ENCODE measurements around the gene RABEPK. TPM values are rescaled to one million over a fixed set of nuclear protein-coding genes. Genes with fewer than 3 reads are reported as not detected.

RABEPK gene
- total RNA-seq (12.6 TPM), polyA plus RNA-seq (ENCODE audit: insufficient read depth, low read depth, low replicate concordance) (24.8 TPM)
- long read RNA-seq, donor 1, partial matches to known transcripts, result 0 of 1 reads
- long read RNA-seq, donor 1, other reads (novel, unspliced or antisense), result 0 of 1 reads
- long read RNA-seq, donor 2, transcript RABEPK-202 (8 exons, 1,504 nt), result major isoform, 5 of 344 reads
- long read RNA-seq, donor 2, partial matches to known transcripts, result 134 of 344 reads
- long read RNA-seq, donor 2, other reads (novel, unspliced or antisense), result 204 of 344 reads
- long read RNA-seq, donor 3, partial matches to known transcripts, result 289 of 556 reads
- long read RNA-seq, donor 3, other reads (novel, unspliced or antisense), result 263 of 556 reads
- long read RNA-seq, donor 4, partial matches to known transcripts, result 0 of 6 reads
- long read RNA-seq, donor 4, other reads (novel, unspliced or antisense), result 0 of 6 reads
- long read RNA-seq, donor 5, partial matches to known transcripts, result 0 of 1 reads
- long read RNA-seq, donor 5, other reads (novel, unspliced or antisense), result 0 of 1 reads
- long read RNA-seq, donor 6, transcript RABEPK-202 (8 exons, 1,504 nt), result major isoform, 6 of 13 reads
- long read RNA-seq, donor 6, transcript RABEPK-204 (9 exons, 1,466 nt), result major isoform, 6 of 13 reads
- long read RNA-seq, donor 6, partial matches to known transcripts, result 0 of 13 reads
- long read RNA-seq, donor 6, other reads (novel, unspliced or antisense), result 0 of 13 reads
- long read RNA-seq, donor 7, partial matches to known transcripts, result 4 of 14 reads
- long read RNA-seq, donor 7, other reads (novel, unspliced or antisense), result 3 of 14 reads
- long read RNA-seq, donor 8, transcript RABEPK-202 (8 exons, 1,504 nt), result major isoform, 5 of 7 reads
- long read RNA-seq, donor 8, partial matches to known transcripts, result 0 of 7 reads
- long read RNA-seq, donor 8, other reads (novel, unspliced or antisense), result 0 of 7 reads
- long read RNA-seq, donor 9, partial matches to known transcripts, result 0 of 4 reads
- long read RNA-seq, donor 9, other reads (novel, unspliced or antisense), result 0 of 4 reads
- long read RNA-seq, donor 10, transcript RABEPK-202 (8 exons, 1,504 nt), result major isoform, 5 of 497 reads
- long read RNA-seq, donor 10, partial matches to known transcripts, result 489 of 497 reads
- long read RNA-seq, donor 10, other reads (novel, unspliced or antisense), result 0 of 497 reads

DNA sequence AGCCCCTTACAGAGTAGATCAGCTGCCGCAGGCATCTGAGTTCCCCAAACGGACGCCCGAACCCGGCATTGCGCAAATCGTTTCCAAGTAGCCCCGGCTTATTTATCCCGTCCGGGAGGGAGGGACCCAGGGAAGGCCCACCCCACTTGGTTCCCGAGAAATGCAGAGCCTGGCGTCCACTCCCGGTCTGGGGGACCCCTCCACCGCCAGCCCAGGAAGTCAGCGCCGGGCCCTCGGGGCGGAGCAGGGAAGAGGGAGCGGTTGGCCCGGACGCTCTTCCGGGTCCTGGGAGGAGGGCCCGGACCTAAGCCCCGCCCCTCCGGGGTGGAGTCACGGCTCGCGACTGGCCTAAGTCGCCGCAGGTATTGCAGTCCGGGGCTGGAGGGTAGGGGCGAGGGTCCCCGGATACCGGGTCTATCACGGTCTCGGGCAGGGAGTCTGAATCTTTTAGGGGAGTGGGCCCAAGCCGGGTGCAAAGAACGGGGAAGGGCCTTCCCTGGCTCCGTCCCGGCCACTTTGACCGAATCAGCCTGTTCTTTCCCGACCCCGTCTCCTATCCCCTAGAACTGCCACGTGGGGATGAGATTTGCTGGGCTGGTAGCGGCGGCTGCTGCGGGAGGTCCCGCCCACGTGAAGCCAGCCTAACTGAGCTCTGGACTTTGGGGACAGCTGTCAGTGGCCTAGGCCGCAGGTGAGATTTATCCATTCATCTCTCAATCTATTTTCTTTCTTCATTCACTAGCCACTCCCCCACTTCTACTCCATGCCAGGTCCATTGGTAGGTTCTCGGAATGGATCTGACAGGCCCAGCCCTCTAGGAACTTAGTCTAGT lies at the start of gene RABEPK:
Gene RABEPK (plus strand): TSS at position 327 of the 832 bp plus-strand sequence. CDS start 2,472 bp downstream, outside the sequence.
- TF ChIP-seq, protein P1, sequence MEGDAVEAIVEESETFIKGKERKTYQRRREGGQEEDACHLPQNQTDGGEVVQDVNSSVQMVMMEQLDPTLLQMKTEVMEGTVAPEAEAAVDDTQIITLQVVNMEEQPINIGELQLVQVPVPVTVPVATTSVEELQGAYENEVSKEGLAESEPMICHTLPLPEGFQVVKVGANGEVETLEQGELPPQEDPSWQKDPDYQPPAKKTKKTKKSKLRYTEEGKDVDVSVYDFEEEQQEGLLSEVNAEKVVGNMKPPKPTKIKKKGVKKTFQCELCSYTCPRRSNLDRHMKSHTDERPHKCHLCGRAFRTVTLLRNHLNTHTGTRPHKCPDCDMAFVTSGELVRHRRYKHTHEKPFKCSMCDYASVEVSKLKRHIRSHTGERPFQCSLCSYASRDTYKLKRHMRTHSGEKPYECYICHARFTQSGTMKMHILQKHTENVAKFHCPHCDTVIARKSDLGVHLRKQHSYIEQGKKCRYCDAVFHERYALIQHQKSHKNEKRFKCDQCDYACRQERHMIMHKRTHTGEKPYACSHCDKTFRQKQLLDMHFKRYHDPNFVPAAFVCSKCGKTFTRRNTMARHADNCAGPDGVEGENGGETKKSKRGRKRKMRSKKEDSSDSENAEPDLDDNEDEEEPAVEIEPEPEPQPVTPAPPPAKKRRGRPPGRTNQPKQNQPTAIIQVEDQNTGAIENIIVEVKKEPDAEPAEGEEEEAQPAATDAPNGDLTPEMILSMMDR (IDR thresholded peaks at IDR 0.05; ENCODE audit: borderline replicate concordance, extremely low read depth, insufficient read depth), result no peak
- H3K36me3 ChIP-seq (ENCODE audit: control insufficient read depth in 2 of 3, insufficient read depth in 3 of 3, low read length in 3 of 3), result peaks cover 0 to 7% (median 4%) of the 10 kb centered on the region in 3 donors
- H3K9ac ChIP-seq (ENCODE audit: low read length in 3 of 3), result peak within 1 kb of the TSS; percentile 49 to 82 (median 65)
- H3K4me3 ChIP-seq (ENCODE audit: low read length in 3 of 3), result peak within 1 kb of the TSS; percentile 73 to 84 (median 80)
- H3K27ac ChIP-seq (ENCODE audit: low read depth in 2 of 2, low read length in 2 of 2), result peak within 1 kb of the TSS; percentile 77 to 93
- DNase-seq (peak; percentile 94 to 98 (median 97)), FAIRE-seq (no peak)
- H3K4me1 ChIP-seq (ENCODE audit: control insufficient read depth in 2 of 3, insufficient read depth in 2 of 3, low read depth in 1 of 3, low read length in 3 of 3), result peaks cover 0 to 6% (median 3%) of the 10 kb centered on the region in 3 donors
- H3K27me3 ChIP-seq (ENCODE audit: control insufficient read depth, insufficient read depth, low read length), result no peaks in the 10 kb centered on the region
- intact Hi-C loops (cut with DNase I), result no loop called here
- H3K9me3 ChIP-seq (ENCODE audit: control insufficient read depth in 2 of 3, insufficient read depth in 1 of 3, low read length in 3 of 3), result no peaks in the 10 kb centered on the region

DNA sequence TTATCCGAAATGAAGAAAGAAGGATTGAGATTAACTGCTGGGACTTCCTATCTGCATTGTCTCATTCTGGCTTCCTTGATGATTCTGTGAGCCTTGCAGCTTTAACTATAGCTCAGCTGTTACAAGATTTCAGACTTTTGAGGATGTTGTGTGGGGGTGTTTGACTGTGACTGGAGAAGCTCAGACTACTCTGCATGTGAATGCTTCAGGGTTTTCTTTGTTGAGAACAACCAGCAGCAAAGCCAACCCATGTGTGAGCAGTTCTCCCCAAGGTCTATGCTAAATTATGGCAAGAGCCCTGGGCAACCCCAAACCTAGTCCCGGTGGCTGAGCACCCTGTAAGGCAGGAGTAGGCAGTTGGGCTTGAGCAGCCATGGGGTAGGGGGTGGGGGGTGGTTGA lies 48.6 kb upstream of the RABEPK start:
- H3K4me1 ChIP-seq (ENCODE audit: control insufficient read depth in 2 of 3, insufficient read depth in 2 of 3, low read depth in 1 of 3, low read length in 3 of 3), result no peaks in the 10 kb centered on the region
- no peaks in the 10 kb centered on the region for H3K9me3 ChIP-seq (ENCODE audit: control insufficient read depth in 2 of 3, insufficient read depth in 1 of 3, low read length in 3 of 3)
- no peaks in the 10 kb centered on the region for H3K27me3 ChIP-seq (ENCODE audit: control insufficient read depth, insufficient read depth, low read length)
- FAIRE-seq (no peak), DNase-seq (no peak)
- H3K4me3 ChIP-seq (ENCODE audit: low read length in 3 of 3), result no peak overlapping the region
- H3K9ac ChIP-seq (ENCODE audit: low read length in 3 of 3), result no peak overlapping the region
- no peak overlapping the region for H3K27ac ChIP-seq (ENCODE audit: low read depth in 2 of 2, low read length in 2 of 2)
- intact Hi-C loops (cut with DNase I), result no loop called here
- peaks cover 12 to 39% (median 23%) of the 10 kb centered on the region in 3 donors for H3K36me3 ChIP-seq (ENCODE audit: control insufficient read depth in 2 of 3, insufficient read depth in 3 of 3, low read length in 3 of 3)
- TF ChIP-seq, protein P1 (IDR thresholded peaks at IDR 0.05; ENCODE audit: borderline replicate concordance, extremely low read depth, insufficient read depth), result no peak

GRCh38 chr9:125153712-125154367 lies 46.5 kb upstream of the RABEPK start:
- Histone ChIP-seq H3K27me3 (ENCODE audit: control insufficient read depth, insufficient read depth, low read length) (no peaks in the 10 kb centered on the region), H3K27ac (ENCODE audit: low read depth in 2 of 2, low read length in 2 of 2) (no peak overlapping the region), H3K9me3 (ENCODE audit: control insufficient read depth in 2 of 3, insufficient read depth in 1 of 3, low read length in 3 of 3) (no peaks in the 10 kb centered on the region), H3K4me1 (ENCODE audit: control insufficient read depth in 2 of 3, insufficient read depth in 2 of 3, low read depth in 1 of 3, low read length in 3 of 3) (no peaks in the 10 kb centered on the region), H3K4me3 (ENCODE audit: low read length in 3 of 3) (no peak overlapping the region), H3K9ac (ENCODE audit: low read length in 3 of 3) (no peak overlapping the region), H3K36me3 (ENCODE audit: control insufficient read depth in 2 of 3, insufficient read depth in 3 of 3, low read length in 3 of 3) (peaks cover 12 to 42% (median 26%) of the 10 kb centered on the region in 3 donors)
- TF ChIP-seq, protein P1 (IDR thresholded peaks at IDR 0.05; ENCODE audit: borderline replicate concordance, extremely low read depth, insufficient read depth), result no peak
- intact Hi-C loops (cut with DNase I), result no loop called here
- FAIRE-seq, result no peak
- no peak for DNase-seq

Measured in kidney (tissue), 22 donors.